GM18907 (cell line): ENCODE data around the gene ANKRD13C.
"Not testable (repeated sequence)": the region's sequence is repeated elsewhere in the genome, so short reads cannot be mapped to it uniquely, and the experiment has no call there.

Experiments
- ATAC-seq: cut with Tn5 transposase; IDR thresholded peaks from one replicate; pipeline ENCODE4 v1.9.1; 2021; ENCODE audit warnings: mild to moderate bottlenecking, moderate library complexity; ENCODE audit not compliant: unreplicated experiment

The ANKRD13C gene

GRCh38 chr1:70354332-70355110, at the start of gene ANKRD13C:
TSS of gene ANKRD13C (minus strand) at chr1:70354722. CDS start at chr1:70354408, 314 bp downstream.
- ATAC-seq = peak; percentile 94

GRCh38 chr1:70403759-70404158, 49.2 kb upstream of the ANKRD13C start:
- no peak for ATAC-seq

GRCh38 chr1:70401974-70402373, 47.5 kb upstream of the ANKRD13C start:
- ATAC-seq = no peak

- no peak for ATAC-seq
Measured at GRCh38 chr1:70400335-70400734, 45.8 kb upstream of the ANKRD13C start.

- ATAC-seq = no peak
Measured at GRCh38 chr1:70397013-70397412, 42.5 kb upstream of the ANKRD13C start.

- ATAC-seq = no peak
Measured at GRCh38 chr1:70396607-70397006, 42.1 kb upstream of the ANKRD13C start.

GRCh38 chr1:70392626-70393025, 38.1 kb upstream of the ANKRD13C start:
- no peak for ATAC-seq

GRCh38 chr1:70387507-70387906, 33.0 kb upstream of the ANKRD13C start:
- no peak for ATAC-seq

- no peak for ATAC-seq
Measured at GRCh38 chr1:70386121-70386520, 31.6 kb upstream of the ANKRD13C start.

GRCh38 chr1:70385477-70385876, 31.0 kb upstream of the ANKRD13C start:
- ATAC-seq = no peak

GRCh38 chr1:70384542-70384941, 30.0 kb upstream of the ANKRD13C start:
- no peak for ATAC-seq

GRCh38 chr1:70383483-70383882, 29.0 kb upstream of the ANKRD13C start:
- ATAC-seq = no peak

- peak; percentile 95 for ATAC-seq
Measured at GRCh38 chr1:70382682-70383081, 28.2 kb upstream of the ANKRD13C start.

GRCh38 chr1:70376196-70376595, 21.7 kb upstream of the ANKRD13C start:
- no peak for ATAC-seq

- not testable (repeated sequence) for ATAC-seq
Measured at GRCh38 chr1:70373580-70373979, 19.1 kb upstream of the ANKRD13C start.

- ATAC-seq = no peak
Measured at GRCh38 chr1:70372426-70372825, 17.9 kb upstream of the ANKRD13C start.

- ATAC-seq = not testable (repeated sequence)
Measured at GRCh38 chr1:70371586-70371985, 17.1 kb upstream of the ANKRD13C start.

GRCh38 chr1:70367397-70367796, 12.9 kb upstream of the ANKRD13C start:
- ATAC-seq = not testable (repeated sequence)

GRCh38 chr1:70366997-70367396, 12.5 kb upstream of the ANKRD13C start:
- ATAC-seq = not testable (repeated sequence)

GRCh38 chr1:70366425-70366952, 12.0 kb upstream of the ANKRD13C start:
- ATAC-seq = not testable (repeated sequence)

- ATAC-seq = peak; percentile 77
Measured at GRCh38 chr1:70364439-70364838, 9.9 kb upstream of the ANKRD13C start.

GRCh38 chr1:70361727-70362398, 7.3 kb upstream of the ANKRD13C start:
- ATAC-seq = no peak
